Ramos (cell line): ENCODE results near the gene ATP12A.

Experiments
- in situ Hi-C: fragments of 300-500 bp; cut with MboI; formaldehyde crosslinking; loops from one replicate; pipeline ENCODE4 v1.14.3; 2022; ENCODE audit warnings: low sequenced_read_pairs; ENCODE audit not compliant: unreplicated experiment

ATP12A gene

GRCh38 chr13:24683838-24684599 is 3.8 kb downstream of the ATP12A start:
- in situ Hi-C loops: loop anchor here (25.0 kb wide), 1 partner anchor 303 kb away; no protein-coding TSS in a partner anchor

- in situ Hi-C loops: loop anchor here (25.0 kb wide), 1 partner anchor 303 kb away; no protein-coding TSS in a partner anchor
Measured at GRCh38 chr13:24684600-24684998, 4.4 kb downstream of the ATP12A start.

DNA sequence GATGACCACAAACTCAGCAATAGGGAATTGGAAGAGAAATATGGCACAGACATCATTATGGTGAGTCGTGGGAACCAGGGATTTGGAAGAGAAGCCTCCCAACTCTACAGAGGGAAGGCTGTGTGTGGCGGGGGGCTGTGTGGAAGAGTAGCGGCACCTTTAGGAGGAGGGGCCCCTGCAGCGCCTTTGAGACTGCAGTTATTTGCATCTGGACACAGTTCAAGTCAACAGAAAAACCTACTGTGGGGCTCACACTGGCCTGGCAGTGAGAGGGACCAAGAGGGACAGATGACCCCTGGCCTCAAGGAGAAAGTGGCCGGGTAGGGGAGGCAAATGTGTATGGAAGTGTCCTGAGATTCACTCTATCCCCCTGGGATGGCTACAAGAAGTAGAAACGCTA is 5.1 kb downstream of the ATP12A start:
- in situ Hi-C loops: loop anchor here (25.0 kb wide), 1 partner anchor 302 kb away; no protein-coding TSS in a partner anchor

- in situ Hi-C loops: loop anchor here (25.0 kb wide), 1 partner anchor 300 kb away; no protein-coding TSS in a partner anchor
Measured at GRCh38 chr13:24687611-24688010, 7.4 kb downstream of the ATP12A start.

DNA sequence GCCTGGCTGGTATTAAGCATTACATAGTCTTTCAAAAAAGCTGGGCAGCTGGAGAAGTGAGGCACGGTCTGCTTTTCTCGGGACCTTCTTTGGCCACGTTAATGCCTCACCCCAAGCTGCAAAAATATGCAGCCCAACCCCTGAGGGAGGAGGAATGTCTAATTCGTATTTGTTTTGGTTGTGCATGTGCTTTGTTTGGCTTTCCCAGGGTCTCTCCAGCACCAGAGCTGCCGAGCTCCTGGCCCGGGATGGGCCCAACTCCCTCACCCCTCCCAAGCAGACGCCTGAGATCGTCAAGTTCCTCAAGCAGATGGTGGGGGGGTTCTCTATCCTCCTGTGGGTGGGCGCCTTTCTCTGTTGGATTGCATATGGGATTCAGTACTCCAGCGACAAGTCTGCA is 7.9 kb downstream of the ATP12A start:
- in situ Hi-C loops: loop anchor here (25.0 kb wide), 1 partner anchor 299 kb away; no protein-coding TSS in a partner anchor

DNA sequence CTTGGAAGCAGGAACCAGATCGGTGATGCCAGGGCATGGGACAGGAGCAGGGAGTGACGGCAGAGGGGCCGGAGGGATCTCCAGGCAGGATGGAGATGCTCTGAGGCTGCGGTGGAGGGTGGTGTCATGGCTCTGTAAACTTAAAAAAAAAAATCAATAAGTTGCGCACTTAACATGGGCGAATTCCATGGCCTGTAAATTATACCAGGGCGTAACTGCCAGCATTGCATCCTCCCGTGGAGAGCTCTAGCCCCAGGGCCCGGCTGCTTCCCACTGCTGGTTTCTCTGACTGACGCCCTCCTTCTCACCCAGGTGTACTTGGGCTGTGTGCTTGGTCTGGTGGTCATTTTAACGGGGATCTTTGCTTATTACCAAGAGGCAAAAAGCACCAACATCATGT is 8.7 kb downstream of the ATP12A start:
- in situ Hi-C loops: loop anchor here (25.0 kb wide), 1 partner anchor 298 kb away; no protein-coding TSS in a partner anchor

DNA sequence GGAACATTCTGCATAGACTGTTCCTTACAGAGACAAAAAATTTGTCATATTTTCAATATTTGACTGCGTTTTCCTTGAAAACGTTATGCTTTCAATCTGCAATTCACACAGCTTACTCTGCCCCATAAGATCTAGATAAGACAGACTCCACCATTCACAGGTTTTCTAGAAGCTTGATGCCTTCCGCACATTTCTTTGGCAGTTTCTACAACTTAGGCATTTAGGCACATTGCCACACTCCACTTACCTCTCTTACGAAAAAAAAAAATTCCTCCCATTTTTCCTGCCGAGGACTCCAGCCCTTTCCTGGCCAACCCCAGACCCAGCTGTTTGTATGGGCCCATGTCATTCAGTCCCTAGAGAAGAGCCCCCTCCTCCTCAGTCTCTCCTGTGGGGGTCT is 11.2 kb downstream of the ATP12A start:
- in situ Hi-C loops: loop anchor here (25.0 kb wide), 1 partner anchor 296 kb away; no protein-coding TSS in a partner anchor

GRCh38 chr13:24692561-24692960 is 12.4 kb downstream of the ATP12A start:
- in situ Hi-C loops: loop anchor here (25.0 kb wide), 1 partner anchor 295 kb away; no protein-coding TSS in a partner anchor

GRCh38 chr13:24693862-24694471 is 13.8 kb downstream of the ATP12A start:
- in situ Hi-C loops: loop anchor here (25.0 kb wide), 1 partner anchor 293 kb away; no protein-coding TSS in a partner anchor

GRCh38 chr13:24694907-24695306 is 14.7 kb downstream of the ATP12A start:
- in situ Hi-C loops: loop anchor here (25.0 kb wide), 1 partner anchor 292 kb away; no protein-coding TSS in a partner anchor

DNA sequence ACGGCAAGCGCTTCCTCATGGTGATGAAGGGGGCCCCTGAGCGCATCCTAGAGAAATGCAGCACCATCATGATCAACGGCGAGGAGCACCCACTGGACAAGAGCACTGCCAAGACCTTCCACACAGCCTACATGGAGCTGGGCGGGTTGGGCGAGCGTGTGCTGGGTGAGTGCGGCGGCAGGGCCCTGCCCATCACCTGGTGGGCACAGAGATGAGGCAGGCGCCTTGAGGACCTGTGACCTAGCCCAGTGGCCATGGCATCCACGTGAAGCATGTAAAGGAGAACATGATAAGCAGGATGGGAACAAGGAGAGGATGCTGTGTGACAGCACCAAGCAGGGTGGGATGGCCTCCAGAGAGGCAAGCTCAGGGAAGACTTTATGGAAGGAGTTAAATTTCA is 18.5 kb downstream of the ATP12A start:
- in situ Hi-C loops: loop anchor here (25.0 kb wide), 1 partner anchor 289 kb away; no protein-coding TSS in a partner anchor

- in situ Hi-C loops: loop anchor here (25.0 kb wide), 1 partner anchor 288 kb away; no protein-coding TSS in a partner anchor
Measured at GRCh38 chr13:24699541-24699940, 19.3 kb downstream of the ATP12A start.

GRCh38 chr13:24700539-24700938 is 20.3 kb downstream of the ATP12A start:
- in situ Hi-C loops: no loop called here

- in situ Hi-C loops: no loop called here
Measured at GRCh38 chr13:24706886-24707585, 26.8 kb downstream of the ATP12A start.

GRCh38 chr13:24709186-24709913 is 29.1 kb downstream of the ATP12A start:
- in situ Hi-C loops: no loop called here

GRCh38 chr13:24713022-24713421 is 32.8 kb downstream of the ATP12A start:
- in situ Hi-C loops: no loop called here

DNA sequence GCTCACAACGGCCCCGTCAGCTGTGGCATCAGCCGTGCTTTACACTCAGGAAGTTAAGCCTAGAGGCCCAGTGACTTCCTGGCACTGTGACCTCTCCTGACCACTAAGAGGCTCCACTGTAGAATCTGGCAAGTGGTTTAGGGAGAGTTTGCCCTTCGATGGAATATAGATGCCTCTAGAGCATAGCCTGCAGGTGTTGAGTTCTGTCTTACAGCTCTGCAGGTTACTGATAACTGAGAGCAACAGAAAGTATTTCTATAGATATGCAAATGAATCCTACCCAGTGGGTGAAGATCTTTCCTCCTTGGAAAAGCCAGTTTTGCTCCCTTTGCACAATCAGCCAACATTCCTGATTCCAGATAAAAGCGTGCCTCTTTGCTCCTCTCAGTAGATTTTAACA is 35.8 kb downstream of the ATP12A start:
- in situ Hi-C loops: no loop called here

DNA sequence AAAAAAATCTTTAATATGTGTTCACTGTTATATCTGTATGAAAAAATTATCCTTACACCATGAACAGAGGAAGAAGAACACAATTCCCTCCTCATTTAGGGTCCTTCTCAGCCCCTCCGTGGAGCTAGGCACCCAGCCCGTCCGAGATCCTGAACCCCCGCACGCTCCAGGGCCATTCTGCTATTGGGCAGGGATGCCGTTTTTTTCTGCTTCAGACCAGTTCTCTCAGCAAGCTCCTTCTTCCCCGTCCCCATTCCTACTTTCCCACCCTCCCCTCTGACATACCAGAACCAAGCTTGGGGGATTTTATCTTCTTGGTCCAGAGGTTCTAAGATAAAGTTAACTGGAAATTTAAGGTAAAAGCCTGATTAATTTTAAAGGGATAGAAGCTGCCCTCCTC is 36.2 kb downstream of the ATP12A start:
- in situ Hi-C loops: no loop called here

DNA sequence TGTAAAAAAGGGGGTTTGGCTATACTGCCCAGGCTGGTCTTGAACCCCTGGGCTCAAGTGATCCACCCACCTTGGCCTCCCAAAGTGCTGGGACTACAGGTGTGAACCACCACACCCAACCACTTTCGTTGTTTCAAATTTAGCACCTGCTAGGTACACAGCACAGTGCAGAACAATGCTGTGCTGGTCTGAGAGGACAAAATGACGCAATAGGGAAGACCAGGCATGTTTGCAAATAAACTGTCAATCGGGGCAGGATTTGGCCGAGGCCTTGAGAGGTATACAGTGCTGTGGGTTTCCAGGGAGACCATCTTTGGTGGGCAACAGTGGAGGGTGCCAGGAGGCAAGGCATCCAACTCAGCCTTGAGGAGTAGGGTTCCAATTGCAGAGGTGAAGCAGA is 37.0 kb downstream of the ATP12A start:
- in situ Hi-C loops: no loop called here
